ENCODE data around the gene CLINT1. TPM values are rescaled to one million over a fixed set of nuclear protein-coding genes. Genes with fewer than 3 reads are reported as not detected.
A peak's percentile ranks its signal among the peaks of the same experiment; 100 is the strongest.

Gene CLINT1
- polyA plus RNA-seq, 3 donors: 67.4 to 100 (median 71.9) TPM

DNA sequence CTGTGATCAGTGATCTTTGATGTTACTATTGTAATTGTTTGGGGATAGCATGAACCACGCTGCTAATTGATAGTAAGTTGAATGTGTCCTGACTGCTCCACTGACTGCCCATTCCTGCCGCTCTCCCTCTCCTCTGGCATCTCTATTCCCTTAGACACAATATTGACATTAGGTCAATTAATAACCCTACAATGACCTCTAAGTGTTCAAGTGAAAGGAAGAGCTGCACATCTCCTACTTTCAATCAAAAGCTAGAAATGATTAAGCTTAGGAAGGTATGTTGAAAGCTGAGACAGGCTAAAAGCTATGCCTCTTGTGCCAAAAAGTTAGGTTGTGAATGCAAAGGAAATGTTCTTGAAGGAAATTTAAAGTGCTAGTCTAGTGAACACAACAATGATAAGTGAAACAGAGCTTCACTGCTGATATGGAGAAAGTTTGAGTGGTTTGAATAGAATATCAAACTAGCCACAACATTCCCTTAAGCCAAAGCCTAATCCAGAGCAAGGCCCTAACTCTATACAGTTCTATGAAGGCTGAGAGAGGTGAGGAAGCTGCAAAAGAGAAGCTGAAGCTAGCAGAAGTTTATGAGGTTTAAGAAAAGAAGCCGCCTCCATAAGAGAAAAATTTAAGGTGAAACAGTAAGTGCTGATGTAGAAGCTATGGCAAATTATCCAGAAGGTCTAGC is 12.9 kb downstream of the CLINT1 start:
- H2AFZ ChIP-seq (ENCODE audit: insufficient read depth, low read depth, low read length, poor library complexity, severe bottlenecking): no peak overlapping the region
- no peak overlapping the region for H3K4me2 ChIP-seq (replicated peaks; ENCODE audit: extremely low read depth, low read length, poor library complexity, severe bottlenecking)
- no peaks in the 10 kb centered on the region for H3K9me3 ChIP-seq (replicated peaks in 1 of 2; ENCODE audit: control insufficient read depth in 1 of 2, insufficient read depth in 1 of 2, low read length in 2 of 2)
- WGBS (ENCODE audit: insufficient coverage): 100% methylated on average over 1 of the region's 3 CpGs
- H3K4me3 ChIP-seq (replicated peaks in 1 of 3; ENCODE audit: low read depth in 2 of 3, low read length in 3 of 3): no peak overlapping the region
- peak overlapping the region in 3 of 7 donors; percentile 6 to 62 (median 31) for H3K27ac Mint-ChIP-seq
- no peaks in the 10 kb centered on the region for H3K27me3 Mint-ChIP-seq (ENCODE audit: low read depth in 3 of 3)
- peaks cover 0 to 4% (median 0%) of the 10 kb centered on the region in 7 donors for H3K9me3 Mint-ChIP-seq
- H3K27me3 ChIP-seq (ENCODE audit: control insufficient read depth in 2 of 2, insufficient read depth in 2 of 2, low read length in 2 of 2): no peaks in the 10 kb centered on the region
- peaks cover 100% of the 10 kb centered on the region for H3K79me2 ChIP-seq (ENCODE audit: insufficient read depth, low read length)
- no peak overlapping the region for H3K9ac ChIP-seq (ENCODE audit: insufficient read depth, low read length, poor library complexity, severe bottlenecking)
- no peak for TF ChIP-seq CTCF (IDR thresholded peaks at IDR 0.05)
- intact Hi-C loops (cut with micrococcal nuclease): no loop called here
- peaks cover 99% of the 10 kb centered on the region for H4K20me1 ChIP-seq (ENCODE audit: insufficient read depth, low read length)
- peaks cover 11 to 32% of the 10 kb centered on the region in 2 donors for H3K36me3 Mint-ChIP-seq
- DNase-seq: no peak
- peaks cover 2% of the 10 kb centered on the region for H3K4me1 Mint-ChIP-seq
- H3K4me3 Mint-ChIP-seq: no peak overlapping the region
- H3K36me3 ChIP-seq (replicated peaks in 1 of 2; ENCODE audit: control insufficient read depth in 1 of 2, insufficient read depth in 2 of 2, low read length in 2 of 2): peaks cover 5 to 56% of the 10 kb centered on the region in 2 donors
- no peak overlapping the region for H3K27ac ChIP-seq (ENCODE audit: low read depth in 1 of 2, low read length in 2 of 2)
- H3K4me1 ChIP-seq (ENCODE audit: control insufficient read depth in 1 of 2, insufficient read depth in 2 of 2, low read length in 2 of 2): no peaks in the 10 kb centered on the region

- Histone ChIP-seq H3K4me3 (replicated peaks in 1 of 3; ENCODE audit: low read depth in 2 of 3, low read length in 3 of 3) (no peak overlapping the region), H3K9me3 (replicated peaks in 1 of 2; ENCODE audit: control insufficient read depth in 1 of 2, insufficient read depth in 1 of 2, low read length in 2 of 2) (no peaks in the 10 kb centered on the region), H3K9ac (ENCODE audit: insufficient read depth, low read length, poor library complexity, severe bottlenecking) (no peak overlapping the region), H4K20me1 (ENCODE audit: insufficient read depth, low read length) (peaks cover 97% of the 10 kb centered on the region), H3K36me3 (replicated peaks in 1 of 2; ENCODE audit: control insufficient read depth in 1 of 2, insufficient read depth in 2 of 2, low read length in 2 of 2) (peaks cover 2 to 48% of the 10 kb centered on the region in 2 donors), H2AFZ (ENCODE audit: insufficient read depth, low read depth, low read length, poor library complexity, severe bottlenecking) (no peak overlapping the region), H3K27ac (ENCODE audit: low read depth in 1 of 2, low read length in 2 of 2) (no peak overlapping the region), H3K79me2 (ENCODE audit: insufficient read depth, low read length) (peaks cover 100% of the 10 kb centered on the region), H3K27me3 (ENCODE audit: control insufficient read depth in 2 of 2, insufficient read depth in 2 of 2, low read length in 2 of 2) (no peaks in the 10 kb centered on the region), H3K4me1 (ENCODE audit: control insufficient read depth in 1 of 2, insufficient read depth in 2 of 2, low read length in 2 of 2) (no peaks in the 10 kb centered on the region), H3K4me2 (replicated peaks; ENCODE audit: extremely low read depth, low read length, poor library complexity, severe bottlenecking) (no peak overlapping the region)
- H3K9me3 Mint-ChIP-seq: peaks cover 0 to 4% (median 0%) of the 10 kb centered on the region in 7 donors
- H3K27me3 Mint-ChIP-seq (ENCODE audit: low read depth in 3 of 3): no peaks in the 10 kb centered on the region
- H3K36me3 Mint-ChIP-seq: peaks cover 8 to 33% of the 10 kb centered on the region in 2 donors
- TF ChIP-seq CTCF (IDR thresholded peaks at IDR 0.05): no peak
- DNase-seq: no peak
- H3K4me3 Mint-ChIP-seq: no peak overlapping the region
- intact Hi-C loops (cut with micrococcal nuclease): no loop called here
- no peak overlapping the region for H3K27ac Mint-ChIP-seq
- WGBS (ENCODE audit: insufficient coverage): 100% methylated on average over 1 of the region's 4 CpGs
- peaks cover 7% of the 10 kb centered on the region for H3K4me1 Mint-ChIP-seq
Measured at GRCh38 chr5:157842787-157843186, 16.2 kb downstream of the CLINT1 start.

All from CD14-positive monocyte (primary cell).